DLD1 (cell line): ENCODE measurements around the gene GTF2A2.

Experiments
- in situ Hi-C: cut with HindIII; loops from 2 replicates; pipeline ENCODE4 v1.10.0; 2017; ENCODE audit warnings: low sequenced_read_pairs

GTF2A2 gene

DNA sequence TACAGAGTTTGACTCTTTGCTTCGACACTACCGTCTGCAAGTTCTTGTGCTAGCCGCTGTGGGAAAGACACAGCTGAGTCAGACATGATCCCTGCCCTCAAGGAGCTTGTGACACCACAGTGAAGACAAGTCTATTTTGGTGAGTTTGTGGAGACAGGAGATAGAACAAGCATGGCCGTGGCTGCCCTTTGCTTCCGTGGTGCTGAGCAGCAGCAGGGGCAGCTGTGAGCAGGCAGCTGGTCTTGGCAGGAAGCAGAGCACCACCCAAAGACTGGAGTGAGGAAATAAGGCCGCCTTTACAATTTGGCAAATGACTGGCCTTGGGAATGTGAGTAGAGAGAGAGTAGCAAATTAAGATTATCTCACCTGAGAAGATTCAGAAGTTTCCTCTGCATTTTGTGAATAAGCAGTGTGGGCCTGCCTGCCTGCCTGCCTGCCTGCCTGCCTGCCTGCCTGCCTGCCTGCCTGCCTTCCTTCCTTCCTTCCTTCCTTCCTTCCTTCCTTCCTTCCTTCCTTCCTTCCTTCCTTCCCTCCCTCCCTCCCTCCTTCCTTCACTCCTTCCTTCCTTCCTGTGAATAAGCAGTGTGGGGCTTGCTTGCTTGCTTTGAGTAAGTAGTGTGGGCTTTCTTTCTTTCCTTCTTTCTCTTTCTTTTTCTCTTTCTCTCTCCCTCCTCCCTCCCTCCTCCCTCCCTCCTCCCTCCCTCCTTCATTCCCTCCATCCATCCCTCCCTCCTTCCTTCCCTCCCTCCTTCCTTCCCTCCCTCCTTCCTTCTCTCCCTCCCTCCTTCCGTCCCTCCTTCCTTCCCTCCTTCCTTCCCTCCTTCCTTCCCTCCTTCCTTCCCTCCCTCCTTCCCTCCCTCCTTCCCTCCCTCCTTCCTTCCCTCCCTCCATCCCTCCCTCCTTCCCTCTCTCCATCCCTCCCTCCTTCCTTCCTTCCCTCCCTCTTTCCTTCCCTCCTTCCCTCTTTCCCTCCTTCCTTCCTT lies 47.3 kb downstream of the GTF2A2 start:
- in situ Hi-C loops: no loop called here

DNA sequence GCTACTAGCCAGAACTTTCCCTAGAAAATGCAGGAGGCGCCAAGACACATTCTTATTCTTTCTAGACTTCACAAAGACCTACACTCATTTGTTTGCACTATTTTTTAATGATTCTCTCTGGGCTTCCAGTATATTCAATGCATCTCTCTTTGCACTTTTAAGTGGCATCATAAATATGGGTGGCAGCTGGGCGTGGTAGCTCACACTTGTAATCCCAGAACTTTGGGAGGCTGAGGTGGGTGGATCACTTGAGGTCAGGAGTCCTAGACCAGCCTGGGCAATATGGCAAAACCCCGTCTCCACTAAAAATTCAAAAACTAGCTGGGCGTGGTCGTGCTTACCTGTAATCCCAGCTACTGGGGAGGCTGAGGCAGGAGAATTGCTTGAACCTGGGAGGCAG lies 51.3 kb downstream of the GTF2A2 start:
- in situ Hi-C loops: no loop called here

DNA sequence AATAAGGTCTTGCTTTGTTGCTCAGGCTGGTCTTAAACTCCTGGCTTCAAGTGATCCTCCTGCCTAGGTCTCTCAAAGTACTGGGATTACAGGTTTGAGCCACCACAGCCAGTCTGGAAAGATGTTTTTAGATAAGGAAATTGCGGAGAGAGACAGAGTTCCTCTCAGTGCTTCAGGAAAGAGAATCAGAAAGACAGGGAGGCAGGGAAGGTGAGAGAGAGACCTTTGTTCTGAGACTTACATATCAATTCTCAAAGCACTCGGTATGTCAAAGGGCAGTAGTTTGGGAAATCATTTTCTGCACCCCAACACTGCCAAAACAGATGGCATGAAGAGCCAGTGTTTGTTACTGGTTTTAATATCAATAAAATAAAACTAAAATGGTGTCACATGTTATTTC lies 58.9 kb downstream of the GTF2A2 start:
- in situ Hi-C loops: no loop called here

- in situ Hi-C loops: no loop called here
Observed at GRCh38 chr15:59596640-59597039, 60.7 kb downstream of the GTF2A2 start.

DNA sequence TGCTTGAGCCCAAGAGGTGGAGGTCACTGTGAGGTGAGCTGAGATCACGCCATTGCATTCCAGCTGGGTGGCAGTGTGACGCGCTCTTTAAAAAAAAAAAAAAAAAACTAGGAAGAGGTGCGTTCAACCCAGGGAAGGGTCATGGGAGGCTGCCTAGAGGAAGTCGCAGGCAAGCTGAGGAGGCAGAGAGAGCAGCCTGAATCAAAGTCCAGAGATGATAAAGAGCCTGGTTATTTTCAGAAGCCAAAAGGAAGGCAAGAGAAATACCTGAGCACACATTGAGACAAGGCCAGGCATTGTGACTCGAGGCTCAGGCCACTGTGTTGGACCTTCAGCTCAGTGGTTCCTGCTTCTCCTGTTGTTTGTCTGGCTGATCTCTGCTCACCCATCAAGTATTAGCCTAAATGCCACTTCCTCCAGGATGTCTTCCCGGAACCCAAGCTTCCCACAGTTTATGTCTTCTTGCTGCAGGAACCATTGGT lies 61.8 kb downstream of the GTF2A2 start:
- in situ Hi-C loops: no loop called here

- in situ Hi-C loops: no loop called here
Observed at GRCh38 chr15:59594991-59595390, 62.3 kb downstream of the GTF2A2 start.

- in situ Hi-C loops: no loop called here
Observed at GRCh38 chr15:59594493-59594942, 62.8 kb downstream of the GTF2A2 start.

GRCh38 chr15:59591356-59591755 lies 66.0 kb downstream of the GTF2A2 start:
- in situ Hi-C loops: no loop called here

- in situ Hi-C loops: no loop called here
Observed at GRCh38 chr15:59590027-59590426, 67.3 kb downstream of the GTF2A2 start.
